AG10803 (cell line): ENCODE measurements around the gene CEP170B.

Source experiments
- DNase-seq: peaks from one replicate; pipeline ENCODE4 v3.0.0; 2010; ENCODE audit warnings: low read depth
- H3K4me3 ChIP-seq: 2 replicates; pipeline ENCODE4 v1.5.1; 2011; ENCODE audit warnings: mild to moderate bottlenecking, low read length, control low read depth
- TF ChIP-seq, protein P1 (sequence below): conservative IDR thresholded peaks from 2 replicates; pipeline ENCODE4 v1.5.1; 2011; ENCODE audit warnings: mild to moderate bottlenecking, low read length, control low read depth, inconsistent platforms

The CEP170B gene

DNA sequence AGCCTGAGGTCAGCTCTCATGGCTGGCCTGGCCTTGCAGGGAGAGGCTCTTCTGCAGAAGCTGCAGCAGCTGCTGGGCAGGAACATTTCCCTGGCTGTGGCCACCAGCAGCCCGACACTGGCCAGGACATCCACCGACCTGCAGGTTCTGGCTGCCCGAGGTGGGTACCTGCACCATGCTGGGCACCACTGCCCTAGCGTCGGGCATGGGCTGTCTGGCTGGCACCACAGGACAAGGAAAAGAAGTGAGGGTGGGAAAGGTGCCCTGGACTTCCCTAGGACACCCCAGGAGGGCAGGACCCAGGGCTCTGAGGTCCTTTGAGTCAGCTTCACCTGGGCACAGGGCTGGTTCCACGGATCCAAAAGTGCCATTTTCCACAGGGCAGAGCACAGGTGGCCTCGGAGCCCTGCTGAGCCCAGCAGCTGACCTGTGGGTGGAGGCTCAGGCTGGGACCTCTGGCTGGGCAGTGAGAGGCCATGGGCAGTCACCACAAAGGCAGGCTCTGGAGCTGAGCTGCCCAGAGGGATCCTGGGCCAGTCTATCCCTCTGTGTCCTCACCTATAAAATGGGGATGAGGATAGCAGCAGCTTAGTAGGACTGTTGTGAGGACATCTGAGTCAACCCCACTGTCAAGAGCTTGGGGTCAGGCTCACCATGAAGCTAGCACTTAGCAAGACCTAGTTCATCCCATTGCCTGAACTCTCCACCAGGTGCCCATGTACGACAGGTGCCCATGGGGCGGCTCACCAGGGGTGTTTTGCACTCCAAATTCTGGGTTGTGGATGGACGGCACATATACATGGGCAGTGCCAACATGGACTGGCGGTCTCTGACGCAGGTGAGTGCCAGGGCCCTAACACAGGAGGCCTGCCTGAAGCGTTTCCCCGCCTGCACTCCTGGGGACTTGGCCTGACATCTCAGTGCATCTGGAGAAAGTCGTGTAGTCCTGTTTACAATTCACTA is 64.5 kb downstream of the CEP170B start:
- no peak overlapping the region for H3K4me3 ChIP-seq
- TF ChIP-seq, protein P1, sequence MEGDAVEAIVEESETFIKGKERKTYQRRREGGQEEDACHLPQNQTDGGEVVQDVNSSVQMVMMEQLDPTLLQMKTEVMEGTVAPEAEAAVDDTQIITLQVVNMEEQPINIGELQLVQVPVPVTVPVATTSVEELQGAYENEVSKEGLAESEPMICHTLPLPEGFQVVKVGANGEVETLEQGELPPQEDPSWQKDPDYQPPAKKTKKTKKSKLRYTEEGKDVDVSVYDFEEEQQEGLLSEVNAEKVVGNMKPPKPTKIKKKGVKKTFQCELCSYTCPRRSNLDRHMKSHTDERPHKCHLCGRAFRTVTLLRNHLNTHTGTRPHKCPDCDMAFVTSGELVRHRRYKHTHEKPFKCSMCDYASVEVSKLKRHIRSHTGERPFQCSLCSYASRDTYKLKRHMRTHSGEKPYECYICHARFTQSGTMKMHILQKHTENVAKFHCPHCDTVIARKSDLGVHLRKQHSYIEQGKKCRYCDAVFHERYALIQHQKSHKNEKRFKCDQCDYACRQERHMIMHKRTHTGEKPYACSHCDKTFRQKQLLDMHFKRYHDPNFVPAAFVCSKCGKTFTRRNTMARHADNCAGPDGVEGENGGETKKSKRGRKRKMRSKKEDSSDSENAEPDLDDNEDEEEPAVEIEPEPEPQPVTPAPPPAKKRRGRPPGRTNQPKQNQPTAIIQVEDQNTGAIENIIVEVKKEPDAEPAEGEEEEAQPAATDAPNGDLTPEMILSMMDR, result no peak
- DNase-seq, result no peak

DNA sequence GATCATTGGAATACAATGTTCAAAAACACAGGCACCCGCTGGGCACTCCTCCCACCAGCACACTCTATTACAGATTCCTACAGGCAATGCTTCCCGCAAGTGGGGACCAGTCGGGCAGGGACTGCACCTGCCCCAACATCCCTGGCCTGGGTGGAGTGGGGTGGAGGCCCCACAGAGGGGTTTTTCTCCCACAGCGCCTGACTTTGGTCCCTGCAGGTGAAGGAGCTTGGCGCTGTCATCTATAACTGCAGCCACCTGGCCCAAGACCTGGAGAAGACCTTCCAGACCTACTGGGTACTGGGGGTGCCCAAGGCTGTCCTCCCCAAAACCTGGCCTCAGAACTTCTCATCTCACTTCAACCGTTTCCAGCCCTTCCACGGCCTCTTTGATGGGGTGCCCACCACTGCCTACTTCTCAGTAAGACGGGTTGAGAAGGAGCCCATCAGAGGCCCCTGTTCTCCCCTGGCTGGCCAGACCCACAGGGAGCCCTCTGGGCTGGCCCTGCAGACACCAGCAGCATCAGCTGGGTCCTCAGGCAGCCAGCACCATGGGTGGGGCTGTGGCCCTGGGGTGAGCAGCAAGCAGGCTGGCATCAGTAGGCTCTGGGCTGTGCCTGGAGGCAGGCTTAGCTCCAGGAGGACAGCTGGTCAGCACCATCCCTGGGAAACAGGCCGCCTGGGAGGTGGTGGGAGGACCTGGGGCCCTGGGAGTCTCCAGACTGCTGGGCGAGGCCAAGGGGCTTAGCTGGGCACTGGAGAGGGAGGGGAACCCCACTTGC is 65.6 kb downstream of the CEP170B start:
- H3K4me3 ChIP-seq, result no peak overlapping the region
- no peak for DNase-seq
- TF ChIP-seq, protein P1, result no peak

DNA sequence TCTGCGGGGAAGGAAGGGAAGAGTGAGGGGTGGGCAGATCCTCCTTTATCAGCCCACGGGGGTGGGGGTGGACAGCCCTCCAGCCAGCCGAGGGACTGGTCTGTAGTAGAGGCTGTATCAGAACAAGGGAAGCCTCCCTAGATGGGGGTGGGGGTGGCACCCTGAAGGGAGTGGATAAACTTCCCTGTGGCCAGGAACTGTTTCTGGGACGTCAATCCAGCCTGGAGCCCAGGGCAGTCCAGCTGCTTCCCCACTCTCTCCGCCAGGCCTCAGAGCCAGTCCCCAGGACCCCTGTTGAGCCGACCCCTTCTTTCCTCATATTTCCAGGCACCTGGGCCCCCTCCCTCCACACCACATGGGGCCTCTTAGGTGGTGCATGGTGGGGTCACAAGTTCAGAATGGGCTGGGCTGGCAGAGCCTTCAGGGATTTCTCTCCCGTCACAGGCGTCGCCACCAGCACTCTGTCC is 66.3 kb downstream of the CEP170B start:
- DNase-seq, result no peak
- no peak overlapping the region for H3K4me3 ChIP-seq
- TF ChIP-seq, protein P1, result no peak

DNA sequence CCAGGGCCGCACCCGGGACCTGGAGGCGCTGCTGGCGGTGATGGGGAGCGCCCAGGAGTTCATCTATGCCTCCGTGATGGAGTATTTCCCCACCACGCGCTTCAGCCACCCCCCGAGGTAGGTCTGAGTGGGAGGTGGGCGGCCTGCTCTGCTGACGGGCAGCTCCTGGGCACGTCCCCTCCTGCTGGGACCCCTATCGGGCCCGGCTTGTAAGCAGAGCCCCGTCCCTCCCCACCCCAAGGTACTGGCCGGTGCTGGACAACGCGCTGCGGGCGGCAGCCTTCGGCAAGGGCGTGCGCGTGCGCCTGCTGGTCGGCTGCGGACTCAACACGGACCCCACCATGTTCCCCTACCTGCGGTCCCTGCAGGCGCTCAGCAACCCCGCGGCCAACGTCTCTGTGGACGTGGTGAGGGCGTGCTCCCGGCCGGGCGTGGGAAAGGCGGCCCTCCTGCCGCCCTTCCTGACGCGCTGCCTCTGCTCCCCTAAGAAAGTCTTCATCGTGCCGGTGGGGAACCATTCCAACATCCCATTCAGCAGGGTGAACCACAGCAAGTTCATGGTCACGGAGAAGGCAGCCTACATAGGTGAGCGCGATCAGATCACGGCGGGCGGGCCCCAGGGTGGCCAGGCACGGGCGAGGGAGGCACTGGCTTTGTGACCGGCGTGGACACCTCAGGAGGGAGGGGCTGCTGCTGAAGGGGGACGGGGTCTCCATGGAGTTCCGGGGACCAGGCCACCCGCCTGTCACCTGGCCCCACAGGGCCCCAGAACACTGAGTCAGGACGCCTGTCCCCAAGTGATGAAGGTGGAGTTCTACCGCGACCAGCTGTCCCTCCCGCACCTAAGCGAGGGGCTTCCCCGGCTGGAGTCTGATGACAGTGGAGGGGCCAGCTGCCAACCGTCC is 67.0 kb downstream of the CEP170B start:
- TF ChIP-seq, protein P1, result no peak
- no peak overlapping the region for H3K4me3 ChIP-seq
- DNase-seq, result no peak

GRCh38 chr14:104932676-104933631 is 67.9 kb downstream of the CEP170B start:
- H3K4me3 ChIP-seq, result peak overlapping the region; percentile 58

More at GRCh38 chr14:104932676-104933631, 67.9 kb downstream of the CEP170B start:
- DNase-seq, result peak; percentile 82
- TF ChIP-seq, protein P1, result peak; percentile 52; the same call in 1 of the 2 replicates
